B cell (primary cell): ENCODE measurements around the gene TMEM223. TPM values are rescaled to one million over a fixed set of nuclear protein-coding genes. Genes with fewer than 3 reads are reported as not detected.

ENCODE experiments used
- ATAC-seq: fragments of 200-7000 bp; cut with Tn5 transposase; one replicate; pipeline ENCODE4 v1.10.0; 2021; ENCODE audit warnings: low read depth, mild to moderate bottlenecking, moderate number of reproducible peaks, moderate library complexity
- CTCF ChIA-PET: fragments of 350-600 bp; sonication (Branson Sonifier 250); formaldehyde crosslinking; loops from one replicate; lab custom pipeline; 2021; ENCODE audit warnings: antibody characterized with exemption, inconsistent platforms; lab: Charles Lee
- POLR2A ChIA-PET: fragments of 350-600 bp; sonication (Branson Sonifier 250); formaldehyde crosslinking; loops from one replicate; lab custom pipeline; 2021; ENCODE audit warnings: antibody characterized with exemption; lab: Charles Lee
- DNase-seq: peaks from one replicate; pipeline ENCODE4 v3.0.0; 2013
- H2AFZ ChIP-seq: 2 replicates; pipeline ENCODE4 v1.6.1; 2012; ENCODE audit warnings: mild to moderate bottlenecking, low read depth, low read length; ENCODE audit not compliant: insufficient read depth, poor library complexity, severe bottlenecking
- H3K27ac ChIP-seq, 2 donors: 1 replicate in 1 of 2; 2 replicates in 1 of 2; pipeline ENCODE4 v1.5.1; 2012 to 2013; ENCODE audit warnings: low read length in 2 of 2, mild to moderate bottlenecking in 2 of 2, moderate library complexity in 1 of 2
- H3K27me3 ChIP-seq, 4 experiments: fragments of 200-600 bp in 1 of 4; sonication (generic) in 1 of 4; replicated peaks in 1 of 4; 1 replicate in 2 of 4; 2 replicates in 2 of 4; pipeline versions ENCODE4 v1.6.1 to v1.7.0; 2013 to 2016; ENCODE audit warnings: low read length in 3 of 4, mild to moderate bottlenecking in 2 of 4, mixed read lengths in 1 of 4, moderate library complexity in 1 of 4; ENCODE audit not compliant: insufficient read depth in 4 of 4, control insufficient read depth in 3 of 4; ENCODE audit errors: control extremely low read depth in 1 of 4
- H3K36me3 ChIP-seq, 2 experiments: replicated peaks in 1 of 2; 1 replicate in 1 of 2; 2 replicates in 1 of 2; pipeline versions ENCODE4 v1.6.1 to v1.7.1; 2013; ENCODE audit warnings: low read length in 1 of 2; ENCODE audit not compliant: insufficient read depth in 2 of 2, control insufficient read depth in 1 of 2; ENCODE audit errors: control extremely low read depth in 1 of 2, extremely low read depth in 1 of 2
- H3K4me1 ChIP-seq, 2 donors: fragments of 200-600 bp in 1 of 2; sonication (generic) in 1 of 2; 1 replicate in 1 of 2; 2 replicates in 1 of 2; pipeline versions ENCODE4 v1.5.1 to v1.6.1; 2013 to 2017; ENCODE audit warnings: low read length in 2 of 2; ENCODE audit not compliant: control insufficient read depth in 2 of 2, insufficient read depth in 2 of 2
- H3K4me2 ChIP-seq: replicated peaks from 2 replicates; pipeline ENCODE3; 2012; ENCODE audit warnings: mild to moderate bottlenecking, low read depth, low read length; ENCODE audit not compliant: poor library complexity, severe bottlenecking
- H3K4me3 ChIP-seq, 5 experiments: fragments of 200-600 bp in 1 of 5; sonication (generic) in 1 of 5; 1 replicate in 3 of 5; 2 replicates in 2 of 5; pipeline versions ENCODE4 v1.5.1 to v1.7.0; 2011 to 2016; ENCODE audit warnings: low read length in 4 of 5, mild to moderate bottlenecking in 4 of 5, low read depth in 2 of 5, control low read depth in 1 of 5, moderate library complexity in 1 of 5; ENCODE audit not compliant: insufficient read depth in 1 of 5; ENCODE audit errors: control extremely low read depth in 1 of 5, extremely low read depth in 1 of 5
- H3K79me2 ChIP-seq: fragments of 200-600 bp; sonication (generic); one replicate; pipeline ENCODE4 v1.6.0; 2016; ENCODE audit warnings: low read length; ENCODE audit not compliant: control insufficient read depth, insufficient read depth
- H3K9ac ChIP-seq: fragments of 200-600 bp; sonication (generic); 2 replicates; pipeline ENCODE4 v1.6.1; 2017; ENCODE audit warnings: mild to moderate bottlenecking, low read length, moderate library complexity
- H3K9me3 ChIP-seq, 3 donors: one replicate each; pipeline versions ENCODE4 v1.6.1 to v1.7.1; 2013; ENCODE audit warnings: low read length in 2 of 3; ENCODE audit not compliant: control insufficient read depth in 2 of 3, insufficient read depth in 1 of 3; ENCODE audit errors: control extremely low read depth in 1 of 3
- H4K20me1 ChIP-seq: 2 replicates; pipeline ENCODE4 v1.6.0; 2012; ENCODE audit warnings: mild to moderate bottlenecking, low read length; ENCODE audit not compliant: insufficient read depth, control insufficient read depth, poor library complexity, severe bottlenecking
- H3K27ac Mint-ChIP-seq: one replicate; pipeline ENCODE4 v1.8.0; 2021; ENCODE audit warnings: mixed read lengths
- H3K27me3 Mint-ChIP-seq: one replicate; pipeline ENCODE4 v1.8.0; 2021; ENCODE audit warnings: mixed read lengths
- H3K4me1 Mint-ChIP-seq: one replicate; pipeline ENCODE4 v1.8.0; 2021; ENCODE audit warnings: mixed read lengths
- H3K4me3 Mint-ChIP-seq: one replicate; pipeline ENCODE4 v1.8.0; 2021; ENCODE audit warnings: mixed read lengths
- H3K9me3 Mint-ChIP-seq: one replicate; pipeline ENCODE4 v1.8.0; 2022; ENCODE audit warnings: mixed read lengths; ENCODE audit not compliant: insufficient read depth
- CTCF ChIP-seq: fragments of 200-600 bp; IDR thresholded peaks from one replicate; pipeline ENCODE4 v1.8.0; 2022; ENCODE audit warnings: antibody characterized with exemption, mild to moderate bottlenecking
- EZH2 ChIP-seq: IDR thresholded peaks from 2 replicates; pipeline ENCODE4 v1.6.1; 2012; ENCODE audit warnings: borderline replicate concordance, low read depth, mild to moderate bottlenecking, moderate library complexity, low read length; ENCODE audit not compliant: insufficient read depth, poor library complexity, severe bottlenecking
- WGBS: methylation state at CpG from one replicate; pipeline ENCODE4 v1.1.5; 2013; ENCODE audit warnings: missing lambda C conversion rate; ENCODE audit not compliant: insufficient coverage; 5-methylcytosine and 5-hydroxymethylcytosine counted together
- intact Hi-C: fragments of 100-400 bp; cut with micrococcal nuclease; formaldehyde crosslinking; loops from one replicate; pipeline ENCODE4 v1.10.0; 2022
- polyA plus RNA-seq: library from polyadenylated mRNA; depleted of rRNA; stranded (reverse); fragments of >200 nt; gene quantifications from 2 replicates; pipeline ENCODE4 v1.2.3, GENCODE V29; 2012
- total RNA-seq, 2 donors: library from RNA; stranded (reverse); fragments of 120-200 nt in 1 of 2; gene quantifications; 1 replicate in 1 of 2; 2 replicates in 1 of 2; pipeline versions ENCODE4 v1.2.3 to v1.2.4, GENCODE V29; 2013 to 2022

TMEM223 gene
- total and polyA plus RNA-seq, 2 donors (not counting 1 experiment from before 2014, with no cell fraction given), result 12.0 to 15.6 TPM

GRCh38 chr11:62835336-62835735 is 43.5 kb upstream of the TMEM223 start:
- Mint-ChIP-seq H3K27ac (peak overlapping the region; percentile 26), H3K4me1 (peaks cover 44% of the 10 kb centered on the region), H3K4me3 (no peak overlapping the region), H3K27me3 (no peaks in the 10 kb centered on the region), H3K9me3 (no peaks in the 10 kb centered on the region)
- Histone ChIP-seq H3K9ac (no peak overlapping the region), H2AFZ (no peak overlapping the region), H3K4me3 (no peak overlapping the region), H3K27ac (no peak overlapping the region), H3K36me3 (peaks cover 0 to 43% of the 10 kb centered on the region in 2 experiments), H3K27me3 (no peaks in the 10 kb centered on the region), H3K9me3 (no peaks in the 10 kb centered on the region), H4K20me1 (peaks cover 12% of the 10 kb centered on the region), H3K4me1 (peaks cover 20 to 34% of the 10 kb centered on the region in 2 donors), H3K79me2 (peaks cover 77% of the 10 kb centered on the region), H3K4me2 (no peak overlapping the region)
- whole genome bisulfite sequencing, result 97% methylated on average over 7 of the region's 8 CpGs
- intact Hi-C loops, result no loop called here
- ChIA-PET CTCF (interaction anchor here (0.5 kb wide), 1 partner anchor 274 kb away, joined by 3 read pairs; no protein-coding TSS in a partner anchor), POLR2A (no interaction called here)
- DNase-seq, result peak; percentile 13
- TF ChIP-seq CTCF (no peak), EZH2 (no peak)
- ATAC-seq, result no peak
